ENCODE data around the gene SAP130.

The SAP130 gene

GRCh38 chr2:128024816-128025215, 3.0 kb downstream of the SAP130 start:
- DNase-seq: no peak

DNA sequence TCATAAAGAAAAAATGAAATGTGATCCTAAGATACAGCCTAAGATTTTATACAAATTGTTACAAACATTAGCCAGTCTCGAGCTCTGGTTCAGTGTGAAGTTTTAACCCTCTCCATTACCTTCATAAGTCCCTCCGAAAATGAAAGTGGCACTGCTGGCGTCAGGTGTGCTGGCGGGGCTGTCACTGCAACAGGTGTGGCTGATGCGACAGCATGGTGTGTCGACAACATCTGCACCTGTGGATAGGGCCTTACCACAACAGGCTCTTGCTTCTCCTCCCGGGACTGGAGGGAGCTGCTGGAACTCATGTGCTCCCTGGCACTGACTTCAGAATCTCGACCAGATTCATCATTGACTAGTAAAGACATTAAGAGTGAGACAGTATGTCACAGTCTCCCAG, 10.3 kb downstream of the SAP130 start:
- no peak for DNase-seq

GRCh38 chr2:128016620-128017019, 11.2 kb downstream of the SAP130 start:
- no peak for DNase-seq

GRCh38 chr2:128012698-128013097, 15.2 kb downstream of the SAP130 start:
- no peak for DNase-seq

- no peak for DNase-seq
These were observed 19.7 kb downstream of the SAP130 start for GRCh38 chr2:128008074-128008672.

GRCh38 chr2:128004509-128004908, 23.4 kb downstream of the SAP130 start:
- no peak for DNase-seq

- no peak for DNase-seq
These were observed 24.4 kb downstream of the SAP130 start for GRCh38 chr2:128003463-128003862.

DNA sequence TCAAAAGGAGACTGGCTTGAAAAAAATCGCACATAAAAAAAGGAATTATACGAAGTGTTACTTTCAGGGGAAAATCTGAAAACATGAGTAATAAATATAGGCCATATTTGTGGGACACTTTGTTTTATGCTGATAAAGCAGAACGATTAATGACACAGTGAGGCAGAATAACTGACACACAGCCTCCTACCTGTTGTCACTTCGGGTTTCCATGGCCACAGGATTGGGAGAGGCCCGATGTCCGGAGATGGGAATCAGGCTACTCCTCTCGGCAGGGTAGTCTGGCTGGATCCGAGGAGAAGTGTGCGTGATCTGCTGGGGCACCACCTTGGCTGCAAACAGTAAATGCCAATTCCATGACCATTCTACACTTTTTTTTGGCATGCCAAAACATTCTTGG, 31.7 kb downstream of the SAP130 start:
- no peak for DNase-seq

DNA sequence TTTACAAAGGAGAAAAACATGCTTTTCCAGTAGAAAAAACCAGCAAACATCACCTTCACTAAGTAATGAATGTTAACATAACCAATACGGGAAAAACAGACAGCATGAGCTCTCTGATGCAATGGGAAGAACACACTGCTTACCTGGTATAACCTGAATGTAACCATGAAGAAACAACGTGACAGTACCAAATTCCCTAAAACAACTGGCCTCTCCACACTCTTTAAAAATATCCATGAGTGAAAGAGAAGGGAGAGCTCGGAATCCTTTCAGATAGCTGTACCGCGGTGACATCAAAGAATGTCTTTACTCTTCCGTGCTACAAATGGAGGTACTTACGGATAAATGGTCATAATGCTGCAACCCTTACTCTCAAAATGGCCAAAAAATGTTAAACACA, 32.1 kb downstream of the SAP130 start:
- DNase-seq: no peak

- DNase-seq: no peak
These were observed 34.2 kb downstream of the SAP130 start for GRCh38 chr2:127993659-127994058.

DNA sequence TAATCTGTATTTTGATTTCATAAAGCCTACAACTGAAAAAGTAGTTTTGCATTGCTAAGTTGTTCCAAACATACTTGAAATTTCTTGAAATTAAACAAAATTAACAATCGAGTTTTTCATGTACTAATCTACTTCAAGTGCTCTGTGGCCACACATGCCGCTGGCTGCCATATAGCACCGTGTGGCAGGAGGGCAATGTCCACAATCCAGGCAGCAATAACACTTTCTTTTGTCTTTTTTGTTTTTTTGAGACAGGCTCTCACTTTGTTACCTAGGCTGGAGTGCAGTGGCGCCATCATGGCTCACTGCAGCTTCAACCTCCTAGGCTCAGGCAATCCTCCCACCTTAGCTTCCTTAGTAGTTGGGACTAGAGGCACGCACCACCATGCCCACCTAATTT, 36.1 kb downstream of the SAP130 start:
- no peak for DNase-seq

DNA sequence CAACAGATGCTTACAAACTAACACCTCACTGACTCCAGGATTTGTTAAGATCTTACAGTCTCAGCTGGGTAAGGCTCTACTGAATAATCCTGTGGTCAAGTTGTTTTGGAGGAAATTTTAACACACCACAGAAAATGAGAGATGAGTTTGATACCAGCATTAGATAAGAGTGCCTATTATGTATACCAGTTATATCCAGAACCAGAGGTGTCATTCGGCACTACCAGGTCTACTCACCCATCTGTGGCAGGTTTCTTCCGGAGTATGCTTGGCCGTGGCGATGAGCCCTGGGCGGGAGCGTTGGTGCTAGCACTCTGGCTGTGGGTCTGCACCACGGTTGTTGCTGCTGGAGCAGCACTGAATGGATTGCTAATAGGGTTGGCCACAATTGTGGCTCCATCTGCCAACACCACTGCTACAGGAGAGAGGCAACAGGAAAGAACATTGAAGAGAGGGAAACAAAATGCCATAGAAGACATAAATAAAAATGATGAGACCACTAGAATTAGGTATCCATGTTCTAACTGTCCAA, 41.2 kb downstream of the SAP130 start:
- DNase-seq: no peak

- DNase-seq: no peak
These were observed 42.1 kb downstream of the SAP130 start for GRCh38 chr2:127985735-127986134.

- DNase-seq: no peak
These were observed 42.7 kb downstream of the SAP130 start for GRCh38 chr2:127985026-127985734.

DNA sequence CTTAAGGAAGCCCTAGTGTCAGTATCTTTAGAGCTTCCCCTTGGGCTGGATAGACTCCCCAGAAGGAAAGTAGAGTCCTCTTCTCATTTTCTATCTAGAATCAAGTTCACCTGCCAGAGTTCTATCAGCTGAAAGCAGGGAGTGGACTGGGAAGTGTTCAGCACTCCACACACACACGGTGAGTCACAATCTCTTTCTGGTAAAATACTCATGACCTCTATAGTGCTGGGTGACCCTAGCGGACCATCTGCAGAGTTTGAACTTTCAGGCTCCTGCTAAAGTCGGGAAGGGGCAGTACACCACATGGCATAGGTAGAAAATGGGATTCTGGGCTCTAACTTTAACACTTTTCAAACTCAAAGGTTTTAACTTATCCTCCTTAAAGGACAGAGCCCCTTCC, 43.3 kb downstream of the SAP130 start:
- no peak for DNase-seq

- no peak for DNase-seq
These were observed 58.4 kb downstream of the SAP130 start for GRCh38 chr2:127969446-127969845.

- no peak for DNase-seq
These were observed 59.1 kb downstream of the SAP130 start for GRCh38 chr2:127968610-127969339.

- DNase-seq: no peak
These were observed 66.1 kb downstream of the SAP130 start for GRCh38 chr2:127961729-127962128.

GRCh38 chr2:127957240-127957639, 70.6 kb downstream of the SAP130 start:
- no peak for DNase-seq

GRCh38 chr2:127954857-127955256, 73.0 kb downstream of the SAP130 start:
- no peak for DNase-seq

GRCh38 chr2:127953849-127954248, 74.0 kb downstream of the SAP130 start:
- no peak for DNase-seq

DNA sequence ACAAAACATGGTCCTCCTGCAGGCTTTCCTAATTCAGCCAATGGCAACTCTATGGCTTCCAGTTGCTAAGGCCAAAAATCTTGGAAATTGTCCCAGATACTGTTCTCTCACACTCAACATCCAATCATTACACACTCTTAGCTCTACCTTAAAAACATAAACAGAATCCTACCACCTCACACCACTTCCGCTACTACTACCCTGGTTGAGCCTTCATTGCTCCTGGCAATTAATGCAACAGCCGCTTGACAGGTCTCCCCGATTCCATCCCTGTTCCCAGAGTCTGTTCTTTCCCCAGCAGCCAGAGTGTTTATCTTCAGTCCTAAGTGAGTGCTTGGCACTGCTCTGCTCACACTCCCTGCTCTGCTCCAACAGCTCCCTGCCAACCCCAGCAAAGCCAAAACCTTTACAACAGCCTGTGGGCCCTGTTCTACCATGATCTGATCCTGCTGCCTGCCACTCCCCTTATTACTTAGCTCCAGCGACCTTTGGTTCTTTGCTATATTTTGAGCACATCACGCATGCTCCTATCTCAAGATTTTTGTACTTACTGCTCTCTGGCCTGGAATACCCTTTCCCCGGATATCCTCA, 74.6 kb downstream of the SAP130 start:
- no peak for DNase-seq

DNA sequence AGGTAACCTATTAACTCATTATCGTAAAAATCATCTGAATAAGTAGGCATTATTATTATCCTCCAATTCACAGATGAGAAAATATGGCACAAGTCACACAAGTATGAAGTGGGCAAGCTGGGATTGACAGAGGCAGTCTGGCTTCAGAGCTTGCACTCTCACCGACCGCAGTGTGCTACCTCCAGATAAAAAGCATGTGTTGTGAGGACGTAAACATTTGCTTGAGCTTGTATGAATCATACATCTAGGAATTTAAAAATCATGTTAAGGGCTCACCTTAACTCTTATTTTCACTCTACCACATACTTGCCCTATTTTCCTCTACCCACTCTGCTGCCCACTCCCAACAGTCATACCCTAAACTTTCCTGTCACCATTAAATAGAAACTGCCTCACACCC, 76.8 kb downstream of the SAP130 start:
- DNase-seq: no peak

DNA sequence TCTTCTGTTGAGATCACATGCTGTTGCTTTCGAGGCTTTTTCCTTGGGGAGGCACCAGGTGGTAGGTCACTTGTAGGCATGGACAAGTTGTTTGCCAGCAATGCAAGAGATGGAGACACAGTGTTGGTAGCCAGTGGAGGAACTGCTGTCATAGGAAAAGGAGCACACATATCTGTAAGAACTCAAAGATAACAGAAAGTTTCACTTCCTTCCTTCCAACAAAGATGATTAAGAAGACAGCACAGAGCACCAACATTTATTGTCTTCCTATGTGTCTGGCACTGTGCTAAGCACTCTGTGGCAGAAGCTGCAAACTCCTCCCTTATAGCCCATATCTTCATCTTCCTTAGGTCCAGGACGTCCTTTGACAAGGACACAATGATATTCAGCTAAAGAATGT, 77.6 kb downstream of the SAP130 start:
- DNase-seq: no peak

Data from KG1 (cell line).